GM20000 (cell line): ENCODE data around the gene NCSTN.

Source experiments
- DNase-seq: peaks from one replicate; pipeline ENCODE4 v3.0.0; 2012; ENCODE audit warnings: low spot score
- CTCF ChIP-seq: IDR thresholded peaks from 2 replicates; pipeline ENCODE4 v1.5.1; 2012; ENCODE audit warnings: mild to moderate bottlenecking, control low read depth; ENCODE audit errors: extremely low read depth, missing control alignments

NCSTN gene

DNA sequence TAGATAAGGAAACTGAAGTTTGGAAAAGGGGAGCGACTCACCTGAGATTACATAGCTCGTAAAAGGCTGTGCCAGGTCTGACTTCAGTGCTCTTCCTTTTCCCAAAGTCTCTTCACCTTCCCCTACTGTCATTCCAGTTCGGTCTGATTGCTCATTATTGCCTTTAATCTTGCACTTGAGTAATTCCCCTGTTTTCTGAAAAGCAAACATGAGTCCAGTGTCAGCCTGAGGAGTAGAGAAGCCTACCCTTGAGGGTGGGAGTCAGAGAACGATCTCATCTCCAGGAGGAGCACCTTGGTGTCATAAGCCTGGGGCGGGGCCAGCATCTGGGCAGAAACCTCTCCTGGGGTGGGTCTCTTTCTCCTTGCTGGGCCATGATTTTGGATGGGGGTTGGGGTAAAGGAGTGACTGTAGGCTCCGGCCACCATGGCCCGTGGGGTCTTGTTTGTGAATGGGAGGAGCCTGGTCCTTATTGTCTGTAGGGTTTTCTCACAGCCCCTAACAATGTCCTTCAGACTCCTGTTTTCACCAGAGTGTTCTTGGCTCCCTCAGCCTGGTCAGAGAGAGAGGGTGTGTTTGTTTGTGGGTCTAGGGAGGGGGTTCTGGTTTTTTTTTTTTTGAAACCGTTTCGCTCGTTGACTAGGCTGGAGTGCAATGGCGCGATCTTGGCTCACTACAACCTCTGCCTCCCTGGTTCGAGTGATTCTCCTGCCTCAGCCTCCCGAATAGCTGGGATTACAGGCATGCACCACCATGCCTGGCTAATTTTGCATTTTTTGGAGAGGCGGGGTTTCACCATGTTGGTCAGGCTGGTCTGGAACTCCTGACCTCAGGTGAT lies 63.2 kb downstream of the NCSTN start:
- TF ChIP-seq CTCF: no peak
- no peak for DNase-seq

DNA sequence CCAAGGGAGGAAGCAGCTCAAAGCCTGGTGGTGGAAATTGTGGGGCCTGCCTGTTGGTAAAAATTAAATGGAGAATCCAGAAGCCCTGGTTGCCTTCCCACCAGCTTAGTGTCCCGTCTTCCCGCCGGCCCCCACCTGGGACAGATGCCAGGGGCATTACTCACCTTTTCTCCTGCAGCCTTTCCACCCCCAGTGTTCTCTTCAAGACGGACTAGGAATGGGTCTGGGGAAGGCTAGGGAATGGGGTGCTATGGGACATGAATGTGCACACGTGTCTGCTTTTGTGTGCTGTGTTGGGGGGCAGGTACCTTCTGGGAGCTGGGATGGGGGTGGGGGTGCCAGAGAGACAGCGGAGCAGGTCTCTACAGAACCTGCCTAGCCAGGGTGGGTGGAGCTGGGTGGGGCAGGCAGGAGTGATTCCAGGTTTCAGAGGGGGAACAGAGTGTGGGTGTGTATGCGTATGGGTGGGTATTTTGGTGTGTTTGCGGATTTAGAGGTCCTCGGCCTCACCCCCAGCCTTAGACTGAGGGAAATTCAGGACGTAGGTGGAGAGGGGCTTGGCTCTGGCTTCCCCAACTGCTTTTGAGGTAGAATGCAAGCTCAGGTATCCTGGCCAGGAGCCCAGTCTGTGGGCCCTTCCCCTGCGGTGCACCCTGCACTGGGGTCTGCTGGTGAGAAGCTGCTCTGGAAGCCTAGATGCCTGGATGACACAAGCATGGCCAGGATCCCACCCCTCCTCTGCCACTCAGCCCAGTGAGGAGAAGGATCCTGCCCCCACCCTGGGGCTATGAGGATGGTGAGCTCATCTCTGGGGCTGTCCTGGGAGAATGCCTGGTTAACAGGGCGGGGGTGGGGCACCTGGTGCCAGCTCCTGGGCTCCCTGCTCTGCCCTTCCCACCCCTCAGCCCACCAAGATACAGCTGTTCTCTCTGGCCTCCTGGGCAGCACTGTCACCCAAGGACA lies 64.9 kb downstream of the NCSTN start:
- DNase-seq: no peak
- no peak for TF ChIP-seq CTCF
